NCI-H524 treated with DMSO at 0.1 percent for 48 hours (cell line): ENCODE measurements around the gene CACNA2D3.

ENCODE experiments used
- DNase-seq: peaks from one replicate; lab custom pipeline; 2025; lab: John Stamatoyannopoulos, UW

Gene CACNA2D3

DNA sequence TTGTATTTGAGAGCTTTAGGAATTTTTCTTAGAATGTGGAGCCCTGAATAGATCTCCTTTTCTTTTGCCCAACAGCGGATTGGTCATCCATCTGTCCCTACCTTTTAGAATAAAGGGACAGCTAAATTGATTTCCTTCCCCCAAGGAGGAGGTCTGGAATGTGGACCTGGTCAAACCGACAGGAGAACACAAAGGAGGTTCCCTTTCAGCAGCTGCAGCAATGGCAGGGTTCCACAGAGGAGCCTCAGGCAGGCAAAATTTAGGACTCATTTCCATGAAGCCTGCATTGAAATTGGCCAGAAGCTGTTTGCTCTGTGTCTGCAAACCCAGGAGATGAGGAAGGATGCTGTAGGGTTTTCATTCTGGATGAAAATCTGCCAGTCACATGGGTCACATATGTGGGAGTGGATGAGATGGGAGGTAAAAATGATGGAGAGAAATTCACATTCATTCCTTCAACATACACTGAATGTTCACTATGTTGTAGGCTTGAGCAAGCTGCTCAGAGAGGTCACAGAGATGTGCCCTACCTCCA is 728.2 kb downstream of the CACNA2D3 start:
- DNase-seq = no peak

DNA sequence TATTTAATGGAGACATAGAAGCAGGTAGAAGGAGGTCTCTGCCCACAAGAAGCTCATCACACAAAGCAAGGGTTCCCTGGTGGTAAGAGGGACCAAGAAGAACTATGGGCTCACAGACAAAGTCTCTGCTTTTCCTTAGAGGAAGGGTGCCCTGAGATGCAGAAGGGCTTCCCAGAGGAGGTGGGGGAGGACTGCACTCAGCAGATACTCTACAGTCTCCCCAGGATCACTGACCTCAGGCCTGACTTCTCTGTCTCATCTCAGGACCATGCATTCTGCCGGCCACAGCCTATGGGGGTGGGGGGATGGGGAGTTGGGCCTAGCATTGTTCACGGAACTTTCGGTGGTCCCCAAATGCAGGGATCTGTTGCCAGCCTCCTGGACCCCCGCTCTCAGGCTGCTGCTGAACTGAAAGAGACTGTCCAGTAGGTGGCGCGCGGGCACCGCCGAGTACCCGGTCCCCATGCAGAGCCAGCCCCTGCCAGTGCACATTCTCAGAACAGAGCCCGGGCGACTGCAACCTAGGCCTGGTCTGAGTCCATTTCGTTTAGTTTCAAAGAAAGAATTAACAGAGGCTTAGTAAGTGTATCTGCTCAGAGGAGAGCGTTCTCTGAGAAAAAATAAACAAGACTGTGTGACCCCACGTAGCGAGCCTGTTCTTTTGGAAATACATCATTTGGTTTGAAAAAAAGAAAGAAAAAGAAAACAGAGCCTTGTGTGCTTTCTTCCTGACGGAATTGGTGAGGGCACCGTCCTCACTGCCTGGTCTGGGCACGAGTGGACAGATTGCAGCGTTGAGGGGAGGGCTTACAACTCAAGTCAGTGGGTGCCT is 731.4 kb downstream of the CACNA2D3 start:
- DNase-seq = no peak

DNA sequence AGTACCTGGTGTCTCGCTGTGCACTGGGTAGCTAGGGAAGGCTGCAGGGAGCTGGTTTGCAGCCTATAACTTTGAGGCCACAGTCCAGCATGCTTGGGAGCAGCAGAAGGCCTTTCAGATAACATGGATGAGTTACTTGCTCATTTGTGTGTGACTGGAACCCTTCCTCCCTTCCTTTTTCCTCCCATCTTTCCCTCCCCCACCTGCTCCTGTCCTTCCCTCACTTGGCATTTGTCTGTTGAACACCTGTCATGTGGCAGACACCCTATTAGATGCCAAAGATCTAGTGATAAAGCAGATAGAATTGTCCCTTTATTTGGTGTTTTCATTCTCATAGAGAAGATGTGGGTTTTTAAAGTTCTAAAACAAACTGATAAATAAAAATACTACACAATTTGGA is 733.9 kb downstream of the CACNA2D3 start:
- DNase-seq = no peak

DNA sequence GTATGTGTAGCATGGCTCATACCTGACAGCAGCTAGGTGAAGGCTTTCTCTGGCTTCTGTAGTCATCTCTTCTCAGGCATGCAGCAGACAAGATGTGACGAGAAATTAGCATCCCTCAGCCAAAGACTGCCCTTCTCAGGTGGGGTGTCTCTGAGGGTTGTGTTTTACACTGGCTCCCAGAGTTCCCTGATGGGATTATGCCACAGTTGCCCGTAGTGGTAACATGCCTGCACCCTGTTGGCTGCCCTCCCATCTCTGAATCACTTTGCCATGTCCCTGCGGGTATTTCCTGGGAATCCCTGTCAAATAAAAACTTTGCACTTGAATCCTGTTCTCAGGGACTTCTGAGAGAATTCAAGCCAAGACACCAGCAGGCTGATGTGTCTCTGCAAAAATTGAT is 735.0 kb downstream of the CACNA2D3 start:
- no peak for DNase-seq

DNA sequence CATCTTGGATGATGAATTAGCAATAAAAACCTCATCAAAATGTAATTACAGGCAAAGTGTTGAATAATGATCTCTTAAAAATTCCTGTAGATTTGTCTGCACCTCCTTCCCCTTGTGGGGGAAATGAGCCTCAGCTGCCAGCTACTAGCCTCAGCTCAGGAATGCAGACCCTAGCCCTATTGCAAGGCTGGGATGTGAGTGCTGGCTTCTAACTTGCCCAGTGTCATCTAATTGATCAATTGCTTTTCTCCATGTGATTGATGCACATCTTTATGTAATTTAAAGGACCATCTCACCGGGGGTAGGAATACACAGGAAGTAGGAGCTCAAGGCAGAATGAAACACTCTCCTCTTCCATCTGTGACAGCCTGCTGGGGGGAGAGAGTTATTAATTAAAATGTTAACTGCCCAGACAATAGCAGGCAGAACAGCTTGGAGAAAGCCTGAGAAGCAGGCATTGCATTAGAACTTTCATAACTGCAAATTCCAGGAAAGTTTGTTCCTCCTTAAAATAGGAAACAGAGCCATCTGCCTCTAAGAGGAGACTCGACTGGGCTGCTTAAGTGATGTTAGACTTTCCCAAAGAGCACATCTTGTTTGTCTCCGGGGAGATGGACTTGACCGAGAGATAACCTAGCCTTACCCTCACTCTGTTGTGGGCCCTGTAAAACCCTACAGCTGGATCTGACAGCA is 735.9 kb downstream of the CACNA2D3 start:
- DNase-seq = no peak

DNA sequence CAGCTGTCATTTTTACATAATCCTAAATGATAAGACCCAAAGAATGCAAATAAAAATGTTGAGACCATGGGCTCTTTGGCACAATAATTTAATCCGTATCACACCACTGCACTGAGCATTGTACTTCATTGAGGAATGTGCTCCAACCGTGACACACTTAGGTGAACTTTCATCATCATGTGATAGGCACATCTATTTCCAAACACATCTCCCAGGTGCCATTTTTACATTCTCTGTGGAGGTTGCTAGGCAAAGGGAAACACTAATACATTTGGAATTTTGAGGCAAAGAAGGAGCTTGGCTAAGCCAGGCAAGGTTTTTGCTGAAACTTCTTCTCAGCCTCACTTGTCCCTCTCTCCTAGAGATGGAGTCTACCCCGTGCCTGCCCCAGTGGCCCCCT is 736.8 kb downstream of the CACNA2D3 start:
- no peak for DNase-seq

DNA sequence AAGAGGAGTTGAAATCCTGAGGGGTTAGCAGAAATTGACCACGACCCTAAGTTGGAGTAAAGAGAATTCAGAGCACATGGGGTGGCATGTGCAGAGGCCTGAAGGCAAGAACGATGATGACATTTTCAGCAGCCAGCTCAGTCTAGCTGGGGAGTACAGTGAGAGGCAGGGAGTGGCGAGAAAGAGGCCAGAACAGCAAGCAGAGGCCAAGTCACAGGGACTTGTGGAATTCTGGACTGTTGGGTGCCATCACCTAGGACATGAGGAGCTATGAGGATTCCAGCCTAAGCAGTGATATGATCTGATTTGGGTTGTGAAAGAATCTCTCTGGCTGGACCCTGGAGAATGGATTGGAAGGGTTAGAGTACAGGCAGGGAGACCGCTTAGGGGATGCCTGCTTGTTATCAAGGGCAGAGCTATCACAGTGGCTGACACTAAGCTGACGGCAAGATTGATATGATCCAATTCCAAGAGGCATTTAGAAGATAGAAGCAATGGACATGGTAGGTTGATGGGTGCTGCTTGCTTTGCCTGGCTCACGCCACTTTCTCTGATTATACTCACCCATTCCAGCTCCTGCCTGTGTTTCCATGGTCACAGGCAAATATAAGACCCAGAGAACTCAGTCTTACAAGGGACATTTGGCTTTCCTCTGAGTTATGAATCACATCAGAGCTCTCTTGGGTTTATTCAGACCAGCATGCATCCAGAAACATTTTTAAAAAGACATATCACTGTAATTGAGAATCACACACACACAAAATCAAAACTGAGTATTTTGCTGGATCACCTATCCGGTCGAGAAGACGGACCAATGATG is 739.1 kb downstream of the CACNA2D3 start:
- DNase-seq = no peak

DNA sequence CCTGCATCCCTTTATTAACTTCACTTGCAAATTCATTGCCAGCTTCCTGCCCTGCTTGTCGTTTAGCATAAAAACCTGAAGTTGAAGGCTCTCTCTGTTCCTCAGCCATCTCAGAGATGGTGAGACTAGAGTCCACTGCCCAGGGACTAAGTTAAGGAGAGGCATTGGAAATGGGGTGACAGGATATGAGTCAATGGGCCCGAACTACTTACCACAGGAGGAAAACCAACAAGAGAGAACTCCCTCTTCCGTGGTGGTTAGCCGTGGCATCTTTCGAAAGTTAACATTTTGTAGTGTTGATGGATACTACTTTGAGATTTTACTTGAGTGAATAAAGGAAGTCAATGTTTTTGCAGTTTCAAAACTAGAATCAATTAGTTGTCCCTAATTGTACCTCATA is 740.2 kb downstream of the CACNA2D3 start:
- DNase-seq = no peak

DNA sequence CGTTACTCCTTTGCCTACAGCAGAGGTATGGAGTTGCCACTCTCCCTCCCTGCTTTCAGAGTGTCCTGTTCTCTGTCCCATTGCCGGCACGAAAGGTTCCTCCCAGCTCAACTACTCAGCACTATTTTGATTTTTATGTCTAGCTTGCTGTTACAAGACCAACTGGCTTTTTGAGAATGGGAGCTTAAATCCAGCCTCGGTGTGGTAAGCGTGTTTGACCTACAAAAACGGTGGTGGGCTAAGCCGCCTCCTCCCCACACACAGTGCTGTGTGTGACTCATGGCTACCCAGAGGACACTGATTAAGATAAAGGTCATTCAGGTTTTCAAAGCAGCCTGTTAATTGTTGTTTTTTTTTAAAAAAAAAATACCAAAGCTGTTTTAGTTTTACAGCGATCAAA is 741.0 kb downstream of the CACNA2D3 start:
- DNase-seq = no peak

DNA sequence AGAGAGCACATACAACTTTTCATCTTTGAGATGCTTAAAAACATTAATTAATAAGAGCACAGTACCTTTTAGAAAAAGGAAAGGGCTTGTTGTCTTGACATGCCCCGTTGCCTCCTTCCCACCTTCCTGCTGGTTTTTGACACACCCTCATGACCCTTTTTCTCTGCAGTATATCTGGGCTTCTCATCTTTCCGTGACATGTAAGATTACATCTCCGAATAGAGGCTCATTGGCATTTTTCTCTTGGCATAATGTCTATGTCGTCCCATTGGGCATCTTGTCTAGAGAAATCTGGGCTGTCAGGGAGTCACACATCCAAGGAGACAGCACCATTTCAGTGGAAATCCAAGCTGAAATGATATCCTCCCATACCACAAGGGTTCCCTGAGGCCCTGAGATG is 741.4 kb downstream of the CACNA2D3 start:
- no peak for DNase-seq

DNA sequence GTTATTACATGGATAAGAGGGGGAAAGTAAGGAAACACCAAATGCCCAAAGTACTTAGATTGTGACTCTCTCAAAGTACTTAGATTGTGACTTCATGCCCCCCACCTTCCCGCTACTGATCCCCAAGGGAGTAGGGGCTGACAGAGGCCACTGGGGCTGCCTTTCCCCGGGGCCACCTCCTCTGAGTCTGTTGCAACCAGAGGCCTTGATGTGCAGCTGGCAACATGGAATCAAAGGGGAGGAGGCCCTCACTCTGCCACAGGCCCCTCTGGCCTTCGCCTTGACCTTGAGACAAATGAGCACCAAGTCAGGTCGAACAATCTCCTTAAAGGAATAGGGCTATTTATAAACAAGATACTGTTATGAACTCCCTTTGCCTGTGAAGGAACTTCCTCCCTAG is 743.0 kb downstream of the CACNA2D3 start:
- DNase-seq = no peak

DNA sequence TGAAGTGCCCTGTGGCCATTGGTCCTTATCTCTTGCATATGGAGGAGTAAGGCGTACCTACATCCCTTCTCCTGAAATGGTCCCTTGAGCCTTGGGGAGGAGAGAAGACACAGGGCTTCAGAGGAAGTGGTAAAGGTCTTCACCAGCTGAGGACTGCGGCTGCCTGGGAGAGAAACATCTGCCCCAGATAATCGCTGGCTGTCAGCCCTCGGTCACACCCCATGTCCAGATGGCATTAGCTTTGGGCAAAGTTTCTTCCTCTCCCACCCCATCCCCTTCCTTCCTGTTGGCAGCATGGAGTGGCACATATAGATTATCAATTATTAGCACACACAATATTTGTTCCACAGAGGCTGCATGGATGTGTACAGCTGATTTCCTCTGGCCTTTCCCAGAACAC is 743.9 kb downstream of the CACNA2D3 start:
- DNase-seq = no peak

DNA sequence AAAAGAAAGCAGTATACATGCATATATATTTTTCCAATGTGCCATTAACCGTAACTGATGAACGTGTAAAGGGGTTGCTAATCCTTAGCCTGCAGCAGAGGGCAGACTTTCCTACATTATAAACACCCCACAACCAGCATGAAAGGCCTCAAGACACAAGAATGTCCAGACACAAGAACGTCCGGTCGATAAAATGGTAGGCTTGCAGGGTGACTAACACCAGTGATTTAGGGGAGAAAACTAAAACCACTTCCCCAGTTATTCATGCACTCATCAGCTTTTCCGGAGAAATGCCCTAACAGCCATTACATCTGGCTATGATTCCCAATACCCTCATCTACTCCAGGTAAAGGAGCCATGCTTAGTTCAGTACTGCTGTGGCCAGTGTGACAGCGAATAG is 748.1 kb downstream of the CACNA2D3 start:
- DNase-seq = no peak

DNA sequence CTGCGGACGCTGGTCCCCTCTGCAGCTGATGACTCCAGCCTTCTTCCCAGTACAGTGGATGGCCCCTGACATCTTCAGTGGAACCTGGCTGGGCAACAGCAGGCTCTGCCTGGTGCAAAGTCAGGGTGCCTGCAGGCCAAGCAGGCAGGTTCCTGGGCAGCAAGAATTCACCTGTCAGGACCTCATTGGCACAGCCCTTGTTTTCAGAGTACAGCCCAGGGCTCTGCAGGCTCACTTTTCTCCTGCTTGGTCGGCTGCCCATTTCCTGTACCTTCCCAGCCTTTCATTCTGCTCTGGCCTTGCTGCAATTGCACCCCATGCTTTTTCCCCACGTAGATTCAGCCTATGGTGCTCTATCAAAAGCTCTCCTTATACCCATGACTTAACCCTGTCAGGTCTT is 749.5 kb downstream of the CACNA2D3 start:
- no peak for DNase-seq

DNA sequence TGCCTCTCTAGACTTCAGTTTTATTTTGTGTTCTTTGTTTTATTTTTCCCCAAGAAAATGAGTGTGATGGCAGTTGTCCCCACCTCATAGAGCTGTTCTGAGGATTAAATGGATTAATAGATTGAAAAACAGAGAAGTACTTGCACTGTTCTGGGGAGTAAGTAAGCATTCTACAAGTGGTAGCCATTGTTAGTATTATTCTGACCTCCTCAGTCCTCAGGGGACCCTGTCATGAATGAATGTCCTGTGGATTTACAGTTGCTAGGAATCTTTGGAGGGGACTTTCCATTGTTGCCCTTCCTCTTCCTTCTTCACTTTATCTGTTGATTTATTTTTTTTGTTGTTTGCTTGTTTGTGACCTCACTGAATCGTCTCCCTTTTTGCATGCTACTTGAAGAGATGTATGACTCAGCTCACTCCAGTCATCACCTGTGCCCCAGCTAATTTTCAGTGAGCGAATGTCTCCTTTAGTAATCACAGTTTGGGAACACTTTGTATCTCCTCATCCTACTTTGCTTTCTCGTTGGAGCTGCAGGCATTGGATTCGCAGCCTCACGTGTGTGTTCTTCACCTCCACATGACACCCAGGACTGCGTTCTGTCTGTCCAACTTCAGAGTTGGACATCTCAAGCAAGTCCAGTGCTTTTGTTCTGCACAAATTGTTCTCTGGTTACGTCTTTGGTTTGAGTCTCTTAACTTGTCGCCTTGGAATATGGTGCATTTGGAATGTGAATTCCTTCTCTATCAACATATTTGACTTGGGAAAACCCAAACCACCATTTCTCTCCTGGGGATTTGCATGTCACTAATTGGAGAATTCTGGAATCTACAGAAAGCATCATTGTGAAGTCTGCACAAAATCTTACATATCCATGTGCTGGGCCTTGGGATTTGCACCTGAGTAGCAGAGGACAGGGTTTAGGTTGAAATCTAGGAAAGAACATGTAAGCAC is 751.0 kb downstream of the CACNA2D3 start:
- DNase-seq = no peak

DNA sequence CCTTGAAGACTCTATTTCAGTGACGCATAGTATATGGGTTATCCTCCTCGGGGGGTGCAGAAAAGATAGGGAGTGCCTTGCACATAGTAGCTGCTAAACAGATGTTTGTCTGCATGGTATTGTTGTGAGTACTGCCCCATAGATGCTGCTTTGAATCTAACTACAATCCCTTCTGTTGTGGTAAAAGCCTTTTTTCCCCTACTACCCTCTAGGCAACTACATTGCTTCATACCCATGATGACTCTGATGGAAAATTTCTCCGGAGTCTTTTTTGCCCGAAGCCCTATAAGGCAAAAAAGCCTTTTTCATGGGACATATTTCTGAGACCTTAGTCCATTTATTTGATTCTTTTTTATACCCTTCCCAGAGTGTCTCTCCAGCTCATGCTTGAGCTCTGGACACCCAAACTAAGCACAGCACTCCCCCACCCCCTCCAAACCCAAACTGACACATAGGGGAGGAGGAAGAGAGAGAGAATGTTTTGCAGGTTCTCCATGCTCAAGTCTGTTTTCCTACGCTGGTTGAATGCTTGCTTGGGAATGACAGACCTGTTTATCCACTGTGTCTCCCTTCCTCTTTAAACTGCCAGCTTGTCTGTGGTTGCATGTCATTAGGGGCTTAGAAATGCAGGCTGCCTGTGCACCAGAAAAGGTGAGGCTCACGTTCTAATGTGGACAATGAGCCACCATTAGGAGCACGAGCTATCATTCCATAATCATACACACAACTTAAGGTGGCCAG is 752.6 kb downstream of the CACNA2D3 start:
- DNase-seq = no peak

DNA sequence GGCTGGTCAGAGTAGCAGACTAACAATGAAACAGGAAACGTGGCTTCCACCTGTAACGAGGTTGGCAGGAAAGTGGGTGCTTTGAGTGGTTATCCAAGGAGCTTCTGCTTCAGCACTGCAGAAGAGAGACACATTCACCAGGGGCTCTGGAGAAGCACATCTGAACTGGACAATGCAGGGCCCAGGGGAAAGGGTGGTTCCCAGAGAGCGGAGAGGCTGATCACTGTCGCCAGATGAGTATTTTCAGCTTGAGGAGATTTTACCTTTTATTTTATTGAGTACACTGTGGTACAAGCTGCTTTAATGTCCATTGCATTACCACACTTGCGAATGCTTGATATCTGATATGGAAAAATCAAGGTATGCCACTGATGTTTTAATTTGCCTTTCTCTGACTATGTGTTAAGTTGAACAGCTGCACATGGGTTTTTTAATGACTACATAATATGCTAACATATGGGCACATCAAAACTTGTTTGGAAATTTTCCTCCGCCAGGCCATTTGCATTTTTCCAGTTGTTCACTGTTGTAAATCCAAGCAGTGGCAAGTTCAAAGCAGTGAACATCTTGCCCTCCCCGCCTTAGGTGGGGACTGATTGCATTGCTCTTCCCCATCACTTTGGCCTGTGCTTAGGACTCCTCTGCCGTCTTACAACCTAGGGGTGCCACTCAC is 753.4 kb downstream of the CACNA2D3 start:
- peak; percentile 42 for DNase-seq

DNA sequence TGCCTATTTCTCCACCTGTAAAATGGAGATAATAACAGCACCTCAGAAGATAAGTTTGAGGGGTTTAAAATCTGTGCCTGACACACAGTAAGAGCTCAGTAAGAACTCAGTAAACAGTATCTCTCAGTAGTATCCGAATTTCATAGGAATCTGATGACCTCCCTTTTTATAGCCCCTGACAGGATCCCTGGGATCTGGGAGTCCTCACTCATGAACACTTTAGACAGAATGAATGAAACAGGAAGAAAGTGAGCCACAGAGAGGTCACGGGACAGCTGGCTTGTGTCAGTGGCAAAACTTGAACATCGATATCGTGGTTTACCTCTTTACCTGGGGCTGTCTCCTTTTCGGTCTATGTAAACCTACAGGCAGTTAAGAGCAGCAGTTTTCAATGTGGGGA is 754.3 kb downstream of the CACNA2D3 start:
- DNase-seq = no peak

DNA sequence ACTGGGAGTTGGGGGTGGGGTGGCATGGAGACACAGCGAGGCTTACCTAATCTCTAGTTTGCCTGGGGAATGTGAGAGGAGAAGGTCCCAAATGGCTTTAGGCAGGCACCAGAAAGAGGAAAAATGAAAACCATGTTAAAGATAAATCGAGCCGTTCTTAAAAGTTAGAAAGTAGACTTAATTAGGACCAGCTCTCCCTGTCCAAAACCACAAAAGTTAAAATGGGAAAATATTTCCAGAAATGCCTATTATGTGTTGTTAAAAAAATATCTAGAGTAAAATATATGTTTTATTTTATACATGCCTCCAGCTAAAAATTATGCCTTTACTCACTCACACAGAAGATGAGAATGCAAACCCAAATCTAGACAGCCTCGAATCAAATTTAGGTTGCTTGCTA is 755.4 kb downstream of the CACNA2D3 start:
- DNase-seq = no peak

DNA sequence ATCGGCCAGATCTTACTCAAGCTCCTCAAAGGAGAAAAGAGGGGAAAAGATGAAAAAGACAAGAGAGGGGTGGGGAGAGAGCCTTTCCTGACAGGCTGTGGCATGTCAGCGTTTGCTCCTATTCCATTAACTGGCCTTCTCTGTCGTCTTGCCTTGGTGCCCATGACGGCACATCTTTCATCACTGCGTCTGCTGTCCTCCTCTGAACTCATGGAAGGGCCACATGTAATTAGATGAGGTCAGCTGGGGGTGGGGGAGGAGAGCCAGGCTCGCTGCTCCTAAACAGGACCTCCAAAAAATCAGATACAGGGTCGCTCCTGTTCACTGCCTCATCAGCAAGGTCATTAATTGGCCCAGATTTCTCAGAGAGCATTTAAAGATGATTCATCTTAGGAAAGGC is 755.8 kb downstream of the CACNA2D3 start:
- DNase-seq = no peak
